K562 (cell line): ENCODE measurements around the gene ORAI2. TPM values are rescaled to one million over a fixed set of nuclear protein-coding genes. Genes with fewer than 3 reads are reported as not detected.

Experiments used
- BRD4 ChIP-seq: fragments of 200-600 bp; sonication (generic); IDR thresholded peaks from 2 replicates; pipeline ENCODE4 v1.6.1; 2017; ENCODE audit warnings: inconsistent platforms
- CCAR2 ChIP-seq: fragments of 200-400 bp; formaldehyde crosslinking; IDR thresholded peaks from 2 replicates; pipeline ENCODE4 v1.6.1; 2017; ENCODE audit warnings: mild to moderate bottlenecking, low read depth, low read length
- CTBP1 ChIP-seq: fragments of 450-650 bp; IDR thresholded peaks from 2 replicates; pipeline ENCODE4 v1.6.1; 2016; ENCODE audit warnings: borderline replicate concordance
- GATAD2A ChIP-seq: fragments of 450-650 bp; IDR thresholded peaks from 2 replicates; pipeline ENCODE4 v1.6.1; 2017
- MEF2D ChIP-seq: conservative IDR thresholded peaks from 2 replicates; pipeline ENCODE4 v1.6.1; 2016; ENCODE audit warnings: low read depth, missing genetic modification characterization, missing compliant biosample characterization
- POLR2B ChIP-seq: fragments of 450-650 bp; IDR thresholded peaks from 2 replicates; pipeline ENCODE4 v1.6.1; 2018; ENCODE audit warnings: low read depth; ENCODE audit not compliant: partially characterized antibody
- PTBP1 ChIP-seq: fragments of 200-400 bp; formaldehyde crosslinking; IDR thresholded peaks from 2 replicates; pipeline ENCODE4 v1.6.1; 2017; ENCODE audit warnings: low read depth, low read length
- RB1 ChIP-seq: fragments of 450-650 bp; IDR thresholded peaks from 2 replicates; pipeline ENCODE4 v1.6.1; 2017; ENCODE audit warnings: low read depth, mild to moderate bottlenecking
- RBBP5 ChIP-seq: fragments of 200-600 bp; sonication (generic); IDR thresholded peaks from 2 replicates; pipeline ENCODE4 v1.6.1; 2012; ENCODE audit warnings: borderline replicate concordance, mild to moderate bottlenecking, low read length, control low read depth, inconsistent platforms; ENCODE audit not compliant: insufficient read depth, poor library complexity, severe bottlenecking
- RHOXF2B ChIP-seq: fragments of 250-450 bp; sonication (Bioruptor Pico); conservative IDR thresholded peaks from 2 replicates; pipeline ENCODE4 v1.5.1; 2021
- SIN3A ChIP-seq, 2 experiments: fragments of 150-350 bp in 1 of 2; IDR thresholded peaks; 2 replicates each; pipeline ENCODE4 v1.6.1; 2011 to 2016; ENCODE audit warnings: borderline replicate concordance in 2 of 2, low read depth in 2 of 2, low read length in 2 of 2, mild to moderate bottlenecking in 2 of 2, moderate library complexity in 2 of 2; ENCODE audit not compliant: control insufficient read depth in 1 of 2
- YY1 ChIP-seq, 3 experiments: IDR thresholded peaks; 2 replicates each; pipeline ENCODE4 v1.6.1; 2011; ENCODE audit warnings: low read length in 2 of 3, mild to moderate bottlenecking in 2 of 3, moderate library complexity in 2 of 3, borderline replicate concordance in 1 of 3, control low read depth in 1 of 3, low read depth in 1 of 3; ENCODE audit not compliant: insufficient read depth in 3 of 3, insufficient replicate concordance in 2 of 3, control insufficient read depth in 1 of 3, insufficient read length in 1 of 3; ENCODE audit errors: extremely low read depth in 1 of 3
- ZNF384 ChIP-seq: IDR thresholded peaks from 2 replicates; pipeline ENCODE4 v1.6.1; 2012; ENCODE audit warnings: low read depth, low read length, improper control_type of control experiment
- ZNF584 ChIP-seq: fragments of 200-800 bp; sonication (Bioruptor generic); IDR thresholded peaks from 2 replicates; pipeline ENCODE4 v1.6.1; 2016; ENCODE audit warnings: low read depth, mild to moderate bottlenecking, missing genetic modification characterization, missing compliant biosample characterization
- polyA plus RNA-seq, 8 experiments: library from polyadenylated mRNA; depleted of rRNA in 4 of 8; stranded (reverse) in 5 of 8; unstranded in 3 of 8; fragments of >200 nt; fragmentation: Nextera tagmentation in 2 of 8; fragmentation: Illumina TruSeq in 1 of 8; extraction: Ambion mirVana in 2 of 8; extraction: Trizol in 1 of 8; gene quantifications; 2 replicates each; pipeline versions ENCODE4 v1.2.1 to v1.2.3, GENCODE V29; 2011 to 2014; ENCODE audit warnings: inconsistent platforms in 1 of 8, missing spikeins in 1 of 8
- total RNA-seq, 7 experiments: library from RNA; depleted of rRNA in 6 of 7; stranded (reverse); fragments of >200 nt in 6 of 7; fragmentation: Illumina TruSeq in 2 of 7; extraction: Trizol in 2 of 7; gene quantifications; 2 replicates each; pipeline versions ENCODE4 v1.2.1 to v1.2.3, GENCODE V29; 2011 to 2021; ENCODE audit warnings: low replicate concordance in 1 of 7
- TF ChIP-seq, protein P1 (sequence below): sonication (generic); formaldehyde crosslinking; IDR thresholded peaks from 2 replicates; pipeline ENCODE4 v1.8.1; 2023; ENCODE audit warnings: mild to moderate bottlenecking, missing genetic modification reagents
- TF ChIP-seq, protein P2 (sequence below): fragments of 250-450 bp; sonication (Bioruptor Pico); IDR thresholded peaks from 2 replicates; pipeline ENCODE4 v1.4.0; 2020; ENCODE audit warnings: mild to moderate bottlenecking, moderate library complexity
- TF ChIP-seq, protein P3 (sequence below): IDR thresholded peaks from 3 replicates; pipeline ENCODE4 v1.6.1; 2011; ENCODE audit warnings: borderline replicate concordance, mild to moderate bottlenecking, moderate library complexity; ENCODE audit not compliant: insufficient read length; ENCODE audit errors: extremely low read depth

The ORAI2 gene
- total and polyA plus RNA-seq, 9 of the 15 experiments (the other 6 are each of a cell fraction or from before 2014, with no cell fraction given): 1.1 to 27.7 (median 9.2) TPM

DNA sequence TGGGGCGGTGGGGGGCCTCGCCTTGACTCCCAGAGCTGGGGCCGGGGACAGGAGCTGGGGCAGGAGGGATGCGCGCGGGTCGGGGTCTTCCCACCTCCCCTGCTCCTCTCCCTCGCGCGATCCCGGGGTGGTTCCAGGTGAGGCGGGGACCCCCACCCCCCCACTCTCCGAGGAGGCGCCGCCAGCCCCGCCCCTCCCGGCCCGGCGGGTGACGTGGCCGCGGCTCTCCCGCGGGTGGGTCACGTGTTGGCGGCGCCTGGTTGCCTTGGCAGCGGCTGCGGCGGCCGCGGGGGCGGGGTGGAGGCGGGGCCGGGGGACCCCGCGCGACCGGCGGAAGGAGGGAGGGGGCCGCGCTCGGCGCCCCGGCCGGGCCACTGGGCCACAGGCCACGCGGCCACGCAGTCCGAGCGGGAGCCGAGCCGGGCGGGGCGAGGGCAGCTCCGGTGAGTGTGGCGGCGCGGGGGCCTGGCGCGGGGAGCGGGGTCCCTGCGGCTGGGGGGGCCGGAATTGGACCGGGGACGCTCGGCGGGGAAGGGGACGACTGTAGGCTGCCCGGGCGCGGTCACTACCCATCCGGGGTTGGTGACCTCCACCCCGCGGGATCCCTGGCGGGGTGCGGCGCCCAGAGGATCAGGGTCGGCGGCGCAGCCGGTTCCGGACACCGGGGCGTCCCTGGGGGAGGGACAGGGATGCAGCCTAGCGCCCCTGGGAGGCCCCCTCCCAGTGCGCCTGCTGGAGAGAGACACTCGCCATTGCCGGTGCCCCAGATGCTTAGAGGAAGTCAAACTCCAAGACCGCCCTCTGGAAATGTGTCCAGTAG is at the start of gene ORAI2 (continued):
- TF ChIP-seq, protein P1, sequence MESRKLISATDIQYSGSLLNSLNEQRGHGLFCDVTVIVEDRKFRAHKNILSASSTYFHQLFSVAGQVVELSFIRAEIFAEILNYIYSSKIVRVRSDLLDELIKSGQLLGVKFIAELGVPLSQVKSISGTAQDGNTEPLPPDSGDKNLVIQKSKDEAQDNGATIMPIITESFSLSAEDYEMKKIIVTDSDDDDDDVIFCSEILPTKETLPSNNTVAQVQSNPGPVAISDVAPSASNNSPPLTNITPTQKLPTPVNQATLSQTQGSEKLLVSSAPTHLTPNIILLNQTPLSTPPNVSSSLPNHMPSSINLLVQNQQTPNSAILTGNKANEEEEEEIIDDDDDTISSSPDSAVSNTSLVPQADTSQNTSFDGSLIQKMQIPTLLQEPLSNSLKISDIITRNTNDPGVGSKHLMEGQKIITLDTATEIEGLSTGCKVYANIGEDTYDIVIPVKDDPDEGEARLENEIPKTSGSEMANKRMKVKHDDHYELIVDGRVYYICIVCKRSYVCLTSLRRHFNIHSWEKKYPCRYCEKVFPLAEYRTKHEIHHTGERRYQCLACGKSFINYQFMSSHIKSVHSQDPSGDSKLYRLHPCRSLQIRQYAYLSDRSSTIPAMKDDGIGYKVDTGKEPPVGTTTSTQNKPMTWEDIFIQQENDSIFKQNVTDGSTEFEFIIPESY: no peak
- TF ChIP-seq PTBP1 (no peak), BRD4 (0 out of 2 replicates have a peak, but pooled peaks have one; percentile 42), ZNF584 (no peak), YY1 (IDR thresholded peaks at IDR 0.05; ENCODE audit: borderline replicate concordance in 1 of 3, control insufficient read depth in 1 of 3, extremely low read depth in 1 of 3, insufficient read depth in 3 of 3, insufficient read length in 1 of 3, insufficient replicate concordance in 2 of 3, low read depth in 1 of 3, low read length in 2 of 3) (peak in 2 of 3 experiments; percentile 13 to 23), POLR2B (no peak), MEF2D (tag) (no peak), CCAR2 (no peak), RB1 (0 out of 2 replicates have a peak, but pooled peaks have one; percentile 25), SIN3A (IDR thresholded peaks at IDR 0.05; ENCODE audit: borderline replicate concordance in 2 of 2, control insufficient read depth in 1 of 2, low read depth in 2 of 2, low read length in 2 of 2) (peak in 1 of 2 experiments; percentile 69; a peak in 1 of 4 replicates), CTBP1 (peak; percentile 25; the same call in 1 of the 2 replicates), RHOXF2B (no peak), ZNF384 (no peak), GATAD2A (0 out of 2 replicates have a peak, but pooled peaks have one; percentile 30), RBBP5 (peak; percentile 38)
- TF ChIP-seq, protein P2, sequence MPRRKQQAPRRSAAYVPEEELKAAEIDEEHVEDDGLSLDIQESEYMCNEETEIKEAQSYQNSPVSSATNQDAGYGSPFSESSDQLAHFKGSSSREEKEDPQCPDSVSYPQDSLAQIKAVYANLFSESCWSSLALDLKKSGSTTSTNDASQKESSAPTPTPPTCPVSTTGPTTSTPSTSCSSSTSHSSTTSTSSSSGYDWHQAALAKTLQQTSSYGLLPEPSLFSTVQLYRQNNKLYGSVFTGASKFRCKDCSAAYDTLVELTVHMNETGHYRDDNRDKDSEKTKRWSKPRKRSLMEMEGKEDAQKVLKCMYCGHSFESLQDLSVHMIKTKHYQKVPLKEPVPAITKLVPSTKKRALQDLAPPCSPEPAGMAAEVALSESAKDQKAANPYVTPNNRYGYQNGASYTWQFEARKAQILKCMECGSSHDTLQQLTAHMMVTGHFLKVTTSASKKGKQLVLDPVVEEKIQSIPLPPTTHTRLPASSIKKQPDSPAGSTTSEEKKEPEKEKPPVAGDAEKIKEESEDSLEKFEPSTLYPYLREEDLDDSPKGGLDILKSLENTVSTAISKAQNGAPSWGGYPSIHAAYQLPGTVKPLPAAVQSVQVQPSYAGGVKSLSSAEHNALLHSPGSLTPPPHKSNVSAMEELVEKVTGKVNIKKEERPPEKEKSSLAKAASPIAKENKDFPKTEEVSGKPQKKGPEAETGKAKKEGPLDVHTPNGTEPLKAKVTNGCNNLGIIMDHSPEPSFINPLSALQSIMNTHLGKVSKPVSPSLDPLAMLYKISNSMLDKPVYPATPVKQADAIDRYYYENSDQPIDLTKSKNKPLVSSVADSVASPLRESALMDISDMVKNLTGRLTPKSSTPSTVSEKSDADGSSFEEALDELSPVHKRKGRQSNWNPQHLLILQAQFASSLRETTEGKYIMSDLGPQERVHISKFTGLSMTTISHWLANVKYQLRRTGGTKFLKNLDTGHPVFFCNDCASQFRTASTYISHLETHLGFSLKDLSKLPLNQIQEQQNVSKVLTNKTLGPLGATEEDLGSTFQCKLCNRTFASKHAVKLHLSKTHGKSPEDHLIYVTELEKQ (CRISPR knock-in tag): no peak
- TF ChIP-seq, protein P3, sequence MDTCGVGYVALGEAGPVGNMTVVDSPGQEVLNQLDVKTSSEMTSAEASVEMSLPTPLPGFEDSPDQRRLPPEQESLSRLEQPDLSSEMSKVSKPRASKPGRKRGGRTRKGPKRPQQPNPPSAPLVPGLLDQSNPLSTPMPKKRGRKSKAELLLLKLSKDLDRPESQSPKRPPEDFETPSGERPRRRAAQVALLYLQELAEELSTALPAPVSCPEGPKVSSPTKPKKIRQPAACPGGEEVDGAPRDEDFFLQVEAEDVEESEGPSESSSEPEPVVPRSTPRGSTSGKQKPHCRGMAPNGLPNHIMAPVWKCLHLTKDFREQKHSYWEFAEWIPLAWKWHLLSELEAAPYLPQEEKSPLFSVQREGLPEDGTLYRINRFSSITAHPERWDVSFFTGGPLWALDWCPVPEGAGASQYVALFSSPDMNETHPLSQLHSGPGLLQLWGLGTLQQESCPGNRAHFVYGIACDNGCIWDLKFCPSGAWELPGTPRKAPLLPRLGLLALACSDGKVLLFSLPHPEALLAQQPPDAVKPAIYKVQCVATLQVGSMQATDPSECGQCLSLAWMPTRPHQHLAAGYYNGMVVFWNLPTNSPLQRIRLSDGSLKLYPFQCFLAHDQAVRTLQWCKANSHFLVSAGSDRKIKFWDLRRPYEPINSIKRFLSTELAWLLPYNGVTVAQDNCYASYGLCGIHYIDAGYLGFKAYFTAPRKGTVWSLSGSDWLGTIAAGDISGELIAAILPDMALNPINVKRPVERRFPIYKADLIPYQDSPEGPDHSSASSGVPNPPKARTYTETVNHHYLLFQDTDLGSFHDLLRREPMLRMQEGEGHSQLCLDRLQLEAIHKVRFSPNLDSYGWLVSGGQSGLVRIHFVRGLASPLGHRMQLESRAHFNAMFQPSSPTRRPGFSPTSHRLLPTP: no peak
